GM12872 (cell line): Measurements from ENCODE around the gene HELLS.

Experiments used
- TF ChIP-seq, protein P1 (sequence below): IDR thresholded peaks from 3 replicates; pipeline ENCODE4 v1.5.1; 2011; ENCODE audit warnings: low read depth, mild to moderate bottlenecking, low read length, moderate library complexity; ENCODE audit not compliant: insufficient read depth

The HELLS gene

GRCh38 chr10:94639902-94640301 lies 94.3 kb downstream of the HELLS start:
- TF ChIP-seq, protein P1, sequence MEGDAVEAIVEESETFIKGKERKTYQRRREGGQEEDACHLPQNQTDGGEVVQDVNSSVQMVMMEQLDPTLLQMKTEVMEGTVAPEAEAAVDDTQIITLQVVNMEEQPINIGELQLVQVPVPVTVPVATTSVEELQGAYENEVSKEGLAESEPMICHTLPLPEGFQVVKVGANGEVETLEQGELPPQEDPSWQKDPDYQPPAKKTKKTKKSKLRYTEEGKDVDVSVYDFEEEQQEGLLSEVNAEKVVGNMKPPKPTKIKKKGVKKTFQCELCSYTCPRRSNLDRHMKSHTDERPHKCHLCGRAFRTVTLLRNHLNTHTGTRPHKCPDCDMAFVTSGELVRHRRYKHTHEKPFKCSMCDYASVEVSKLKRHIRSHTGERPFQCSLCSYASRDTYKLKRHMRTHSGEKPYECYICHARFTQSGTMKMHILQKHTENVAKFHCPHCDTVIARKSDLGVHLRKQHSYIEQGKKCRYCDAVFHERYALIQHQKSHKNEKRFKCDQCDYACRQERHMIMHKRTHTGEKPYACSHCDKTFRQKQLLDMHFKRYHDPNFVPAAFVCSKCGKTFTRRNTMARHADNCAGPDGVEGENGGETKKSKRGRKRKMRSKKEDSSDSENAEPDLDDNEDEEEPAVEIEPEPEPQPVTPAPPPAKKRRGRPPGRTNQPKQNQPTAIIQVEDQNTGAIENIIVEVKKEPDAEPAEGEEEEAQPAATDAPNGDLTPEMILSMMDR = no peak

- TF ChIP-seq, protein P1 = no peak
Measured at GRCh38 chr10:94640562-94640961, 95.0 kb downstream of the HELLS start.

- TF ChIP-seq, protein P1 = no peak
Measured at GRCh38 chr10:94641480-94641879, 95.9 kb downstream of the HELLS start.

DNA sequence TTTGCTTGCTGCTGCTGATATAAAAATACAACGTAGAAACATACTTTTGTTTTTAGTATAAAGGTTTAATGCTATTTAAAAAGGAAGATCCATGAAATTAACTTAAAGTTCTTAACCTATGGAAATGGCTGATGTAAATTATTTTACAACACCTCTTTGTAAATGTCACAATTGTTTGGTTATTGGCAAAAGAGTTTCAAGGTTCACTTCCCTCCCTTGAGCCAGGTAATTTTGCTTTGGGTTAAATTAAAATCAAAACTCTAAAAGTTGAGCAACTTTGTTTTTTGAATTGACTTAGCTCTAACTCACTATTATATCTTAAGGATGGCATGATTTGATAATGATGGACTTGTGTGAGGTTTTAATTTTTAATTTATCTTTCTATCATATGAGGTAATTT lies 98.8 kb downstream of the HELLS start:
- TF ChIP-seq, protein P1 = no peak

GRCh38 chr10:94645285-94645684 lies 99.7 kb downstream of the HELLS start:
- TF ChIP-seq, protein P1 = no peak
